IPS-20b (cell line): ENCODE results near the gene DAB1.

ENCODE experiments used
- H3K27ac ChIP-seq: one replicate; pipeline ENCODE4 v1.5.1; 2013; ENCODE audit warnings: low read length
- H3K27me3 ChIP-seq: 2 replicates; pipeline ENCODE4 v1.6.1; 2013; ENCODE audit warnings: mild to moderate bottlenecking, low read length, inconsistent platforms; ENCODE audit not compliant: insufficient read depth
- H3K36me3 ChIP-seq: 2 replicates; pipeline ENCODE4 v1.6.1; 2013; ENCODE audit warnings: low read depth, mild to moderate bottlenecking, inconsistent platforms, low read length, moderate library complexity; ENCODE audit not compliant: insufficient read depth
- H3K4me1 ChIP-seq: 2 replicates; pipeline ENCODE4 v1.6.1; 2013; ENCODE audit warnings: mild to moderate bottlenecking, control low read depth, inconsistent platforms, low read length, moderate library complexity; ENCODE audit not compliant: insufficient read depth
- H3K4me3 ChIP-seq: 2 replicates; pipeline ENCODE4 v1.5.1; 2013; ENCODE audit warnings: mild to moderate bottlenecking, low read length, inconsistent platforms
- H3K9ac ChIP-seq: 2 replicates; pipeline ENCODE4 v1.6.1; 2013; ENCODE audit warnings: low read depth, mild to moderate bottlenecking, inconsistent platforms, low read length, moderate library complexity
- H3K9me3 ChIP-seq: 2 replicates; pipeline ENCODE4 v1.6.1; 2013; ENCODE audit warnings: mild to moderate bottlenecking, low read depth, low read length, inconsistent platforms; ENCODE audit not compliant: insufficient read depth

The DAB1 gene

GRCh38 chr1:56965191-56965590 lies 458.7 kb downstream of the DAB1 start:
- Histone ChIP-seq H3K27ac (no peak overlapping the region), H3K9me3 (no peaks in the 10 kb centered on the region), H3K4me3 (no peak overlapping the region), H3K36me3 (no peaks in the 10 kb centered on the region), H3K4me1 (no peaks in the 10 kb centered on the region), H3K9ac (no peak overlapping the region), H3K27me3 (no peaks in the 10 kb centered on the region)

- Histone ChIP-seq H3K4me3 (no peak overlapping the region), H3K4me1 (no peaks in the 10 kb centered on the region), H3K9me3 (no peaks in the 10 kb centered on the region), H3K9ac (no peak overlapping the region), H3K27ac (no peak overlapping the region), H3K27me3 (no peaks in the 10 kb centered on the region), H3K36me3 (no peaks in the 10 kb centered on the region)
Observed at GRCh38 chr1:56964349-56965017, 459.4 kb downstream of the DAB1 start.

GRCh38 chr1:56963667-56964066 lies 460.2 kb downstream of the DAB1 start:
- H3K9ac ChIP-seq, result no peak overlapping the region
- H3K4me3 ChIP-seq, result no peak overlapping the region
- H3K27ac ChIP-seq, result no peak overlapping the region
- no peaks in the 10 kb centered on the region for H3K27me3 ChIP-seq
- no peaks in the 10 kb centered on the region for H3K4me1 ChIP-seq
- no peaks in the 10 kb centered on the region for H3K9me3 ChIP-seq
- no peaks in the 10 kb centered on the region for H3K36me3 ChIP-seq

GRCh38 chr1:56961426-56961825 lies 462.4 kb downstream of the DAB1 start:
- no peaks in the 10 kb centered on the region for H3K4me1 ChIP-seq
- no peaks in the 10 kb centered on the region for H3K36me3 ChIP-seq
- H3K4me3 ChIP-seq, result no peak overlapping the region
- H3K27ac ChIP-seq, result no peak overlapping the region
- no peaks in the 10 kb centered on the region for H3K27me3 ChIP-seq
- no peaks in the 10 kb centered on the region for H3K9me3 ChIP-seq
- no peak overlapping the region for H3K9ac ChIP-seq

- Histone ChIP-seq H3K4me3 (no peak overlapping the region), H3K36me3 (no peaks in the 10 kb centered on the region), H3K4me1 (no peaks in the 10 kb centered on the region), H3K27me3 (no peaks in the 10 kb centered on the region), H3K27ac (no peak overlapping the region), H3K9ac (no peak overlapping the region), H3K9me3 (no peaks in the 10 kb centered on the region)
Observed at GRCh38 chr1:56958526-56958925, 465.3 kb downstream of the DAB1 start.

GRCh38 chr1:56957931-56958330 lies 465.9 kb downstream of the DAB1 start:
- Histone ChIP-seq H3K36me3 (no peaks in the 10 kb centered on the region), H3K4me1 (no peaks in the 10 kb centered on the region), H3K27me3 (no peaks in the 10 kb centered on the region), H3K27ac (no peak overlapping the region), H3K4me3 (no peak overlapping the region), H3K9me3 (no peaks in the 10 kb centered on the region), H3K9ac (no peak overlapping the region)

GRCh38 chr1:56954664-56955063 lies 469.2 kb downstream of the DAB1 start:
- Histone ChIP-seq H3K9ac (no peak overlapping the region), H3K4me3 (no peak overlapping the region), H3K36me3 (no peaks in the 10 kb centered on the region), H3K27me3 (no peaks in the 10 kb centered on the region), H3K9me3 (no peaks in the 10 kb centered on the region), H3K4me1 (no peaks in the 10 kb centered on the region), H3K27ac (no peak overlapping the region)

- H3K27ac ChIP-seq, result no peak overlapping the region
Observed at GRCh38 chr1:56953386-56953785, 470.5 kb downstream of the DAB1 start.

GRCh38 chr1:56952501-56952900 lies 471.4 kb downstream of the DAB1 start:
- Histone ChIP-seq H3K27ac (no peak overlapping the region), H3K36me3 (no peaks in the 10 kb centered on the region), H3K4me3 (no peak overlapping the region), H3K9me3 (no peaks in the 10 kb centered on the region), H3K4me1 (no peaks in the 10 kb centered on the region), H3K27me3 (no peaks in the 10 kb centered on the region), H3K9ac (no peak overlapping the region)

More at GRCh38 chr1:56953386-56953785, 470.5 kb downstream of the DAB1 start:
- Histone ChIP-seq H3K36me3 (no peaks in the 10 kb centered on the region), H3K27me3 (no peaks in the 10 kb centered on the region), H3K9me3 (no peaks in the 10 kb centered on the region), H3K4me1 (no peaks in the 10 kb centered on the region), H3K4me3 (no peak overlapping the region), H3K9ac (no peak overlapping the region)

- Histone ChIP-seq H3K9me3 (no peaks in the 10 kb centered on the region), H3K4me3 (no peak overlapping the region), H3K27ac (no peak overlapping the region), H3K36me3 (no peaks in the 10 kb centered on the region), H3K9ac (no peak overlapping the region), H3K27me3 (no peaks in the 10 kb centered on the region), H3K4me1 (no peaks in the 10 kb centered on the region)
Observed at GRCh38 chr1:56948403-56949023, 475.3 kb downstream of the DAB1 start.
